Stimulated activated naive CD8-positive, alpha-beta T cell treated with anti-CD3 and anti-CD28 coated beads, Interleukin-15, Interleukin-2, amounts not matched to agents 100 U/mL and 50 U/mL, for 24 hours (primary cell): ENCODE data around the gene FBXW2.
"Not testable (repeated sequence)": the region's sequence is repeated elsewhere in the genome, so short reads cannot be mapped to it uniquely, and the experiment has no call there.

Experiments
- ATAC-seq: fragments of 150-1000 bp; cut with Tn5 transposase; one replicate; pipeline ENCODE4 v1.10.0; 2021
- DNase-seq: peaks from one replicate; pipeline ENCODE4 v3.0.0; 2021

FBXW2 gene

DNA sequence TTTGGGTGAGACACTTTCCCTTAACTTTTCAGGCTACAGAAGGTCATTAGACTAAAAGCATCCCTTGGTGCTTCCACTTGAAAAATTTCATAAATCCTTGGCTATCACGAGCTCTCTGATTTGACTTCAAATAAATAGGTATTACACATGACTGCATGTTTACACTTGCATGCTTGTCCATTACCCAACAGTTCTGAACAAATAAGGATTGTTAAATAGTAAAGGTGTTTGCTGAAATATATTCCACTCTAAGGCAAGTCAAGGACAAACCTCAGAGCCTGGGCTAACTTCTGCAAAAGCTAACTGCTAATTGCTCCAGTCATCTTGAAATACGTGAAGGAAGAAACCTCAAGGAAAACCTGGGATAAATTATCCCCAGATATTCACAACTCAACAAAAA, 14.5 kb downstream of the FBXW2 start:
- DNase-seq (no peak), ATAC-seq (no peak)

GRCh38 chr9:120777229-120777628, 16.0 kb downstream of the FBXW2 start:
- ATAC-seq (no peak), DNase-seq (no peak)

- ATAC-seq = no peak
- DNase-seq = no peak
Measured at GRCh38 chr9:120776788-120777187, 16.4 kb downstream of the FBXW2 start.

- ATAC-seq (no peak), DNase-seq (no peak)
Measured at GRCh38 chr9:120775859-120776258, 17.4 kb downstream of the FBXW2 start.

DNA sequence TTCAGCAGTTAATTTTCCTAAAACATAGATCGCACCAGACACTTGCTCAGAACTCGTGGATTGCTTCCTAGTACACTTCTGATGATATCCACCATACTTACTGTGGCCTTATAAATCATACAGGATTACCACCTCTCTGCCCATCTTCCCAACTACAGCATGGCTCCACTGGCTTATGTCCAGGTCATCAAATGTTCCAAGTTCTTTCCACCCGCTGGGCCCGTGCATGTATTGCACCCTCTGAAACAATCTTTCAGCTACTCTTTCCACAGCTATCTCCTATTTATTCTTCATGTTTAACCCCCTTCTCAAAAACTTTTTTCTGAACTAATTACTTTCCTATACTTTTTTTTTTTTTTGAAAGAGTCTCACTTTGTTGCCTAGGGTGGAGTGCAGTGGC, 18.5 kb downstream of the FBXW2 start:
- ATAC-seq = no peak
- no peak for DNase-seq

DNA sequence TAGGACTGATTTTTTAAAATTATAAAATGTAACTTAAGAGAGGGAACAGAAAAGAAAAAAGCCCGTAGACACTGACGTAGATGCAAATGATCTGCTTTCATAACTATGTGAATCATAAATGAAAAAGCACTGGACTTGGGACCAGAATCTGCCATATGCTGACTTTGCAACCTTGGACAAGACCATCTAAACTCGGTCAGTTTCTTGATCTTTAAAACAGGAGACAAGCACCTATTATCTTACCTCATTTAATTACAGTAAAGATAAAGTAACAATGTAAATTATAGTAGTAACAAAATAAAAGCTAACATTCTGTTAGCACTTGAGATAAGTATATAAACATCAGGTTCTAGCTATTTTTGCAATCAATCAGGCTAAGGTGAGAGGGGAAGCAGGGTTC, 20.0 kb downstream of the FBXW2 start:
- DNase-seq (no peak), ATAC-seq (no peak)

GRCh38 chr9:120770931-120771330, 22.3 kb downstream of the FBXW2 start:
- DNase-seq (no peak), ATAC-seq (no peak)

DNA sequence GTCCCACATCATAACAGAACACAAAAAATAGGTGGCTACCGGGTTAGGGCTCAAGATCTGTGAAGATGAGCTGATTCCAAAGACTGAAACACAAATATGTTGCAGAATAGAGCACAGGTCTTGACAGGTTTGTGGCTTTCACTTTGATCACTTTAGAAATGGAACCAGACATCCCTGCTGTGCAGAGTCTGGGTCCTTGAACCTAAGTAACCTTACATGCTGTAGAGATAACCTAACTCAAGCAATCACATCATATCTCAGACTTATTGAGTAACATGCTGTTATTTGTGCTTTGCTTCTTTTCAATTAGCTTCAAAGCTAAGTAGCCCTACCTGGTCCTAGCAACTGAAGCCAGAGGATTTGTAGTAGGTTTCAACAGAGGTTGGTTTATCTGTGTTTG, 24.3 kb downstream of the FBXW2 start:
- DNase-seq = no peak
- ATAC-seq = no peak

- DNase-seq = no peak
- ATAC-seq = no peak
Measured at GRCh38 chr9:120768247-120768646, 25.0 kb downstream of the FBXW2 start.

- no peak for ATAC-seq
- DNase-seq = no peak
Measured at GRCh38 chr9:120767451-120767850, 25.8 kb downstream of the FBXW2 start.

DNA sequence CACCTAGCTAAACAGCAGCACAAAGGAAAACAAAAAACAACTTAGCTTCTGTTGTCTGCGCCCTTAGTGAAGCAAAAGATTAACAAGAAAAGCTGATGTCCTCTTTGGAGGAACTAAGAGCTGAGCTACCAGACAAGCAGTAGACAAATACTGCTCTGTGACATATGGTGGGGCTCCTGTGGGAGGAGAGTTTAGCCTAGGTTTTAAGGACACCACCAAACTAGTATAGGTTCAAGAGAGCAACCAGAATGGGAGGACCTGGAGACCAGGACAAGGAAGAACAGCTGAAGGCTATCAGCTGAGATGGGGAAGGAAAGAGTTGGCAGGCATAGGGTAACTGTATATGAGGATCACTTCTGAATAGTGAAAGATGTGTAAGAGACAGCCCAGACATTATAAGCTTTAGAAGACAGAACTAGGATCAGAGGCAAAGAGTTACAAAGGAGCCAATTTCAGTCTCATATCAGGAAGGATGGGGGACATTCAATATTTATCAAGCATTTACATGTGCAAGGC, 27.2 kb downstream of the FBXW2 start:
- ATAC-seq = no peak
- DNase-seq = no peak

DNA sequence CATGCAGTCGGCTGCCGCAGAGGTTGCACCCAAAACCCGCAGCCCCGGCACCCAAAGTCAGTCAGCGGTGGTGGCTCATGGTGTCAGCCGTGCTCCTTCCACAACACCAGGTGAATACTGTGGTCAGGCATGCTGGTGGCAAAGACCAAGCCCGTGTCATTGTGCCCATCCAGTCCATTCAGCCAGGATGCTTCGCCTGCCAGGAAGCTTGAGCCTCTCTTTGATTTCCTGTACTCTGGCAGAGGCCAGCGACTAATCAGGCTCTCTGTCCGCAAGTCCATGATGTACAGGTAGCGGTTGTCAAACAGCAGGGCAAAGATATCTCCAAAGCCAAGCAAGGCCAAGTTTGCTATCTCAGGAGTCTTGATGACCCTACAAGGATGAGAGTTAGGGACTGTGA, 28.7 kb downstream of the FBXW2 start:
- ATAC-seq = no peak
- no peak for DNase-seq

GRCh38 chr9:120761006-120761405, 32.2 kb downstream of the FBXW2 start:
- DNase-seq (no peak), ATAC-seq (no peak)

- DNase-seq (no peak), ATAC-seq (no peak)
Measured at GRCh38 chr9:120759755-120760400, 33.3 kb downstream of the FBXW2 start.

- no peak for ATAC-seq
- no peak for DNase-seq
Measured at GRCh38 chr9:120758544-120758943, 34.7 kb downstream of the FBXW2 start.

DNA sequence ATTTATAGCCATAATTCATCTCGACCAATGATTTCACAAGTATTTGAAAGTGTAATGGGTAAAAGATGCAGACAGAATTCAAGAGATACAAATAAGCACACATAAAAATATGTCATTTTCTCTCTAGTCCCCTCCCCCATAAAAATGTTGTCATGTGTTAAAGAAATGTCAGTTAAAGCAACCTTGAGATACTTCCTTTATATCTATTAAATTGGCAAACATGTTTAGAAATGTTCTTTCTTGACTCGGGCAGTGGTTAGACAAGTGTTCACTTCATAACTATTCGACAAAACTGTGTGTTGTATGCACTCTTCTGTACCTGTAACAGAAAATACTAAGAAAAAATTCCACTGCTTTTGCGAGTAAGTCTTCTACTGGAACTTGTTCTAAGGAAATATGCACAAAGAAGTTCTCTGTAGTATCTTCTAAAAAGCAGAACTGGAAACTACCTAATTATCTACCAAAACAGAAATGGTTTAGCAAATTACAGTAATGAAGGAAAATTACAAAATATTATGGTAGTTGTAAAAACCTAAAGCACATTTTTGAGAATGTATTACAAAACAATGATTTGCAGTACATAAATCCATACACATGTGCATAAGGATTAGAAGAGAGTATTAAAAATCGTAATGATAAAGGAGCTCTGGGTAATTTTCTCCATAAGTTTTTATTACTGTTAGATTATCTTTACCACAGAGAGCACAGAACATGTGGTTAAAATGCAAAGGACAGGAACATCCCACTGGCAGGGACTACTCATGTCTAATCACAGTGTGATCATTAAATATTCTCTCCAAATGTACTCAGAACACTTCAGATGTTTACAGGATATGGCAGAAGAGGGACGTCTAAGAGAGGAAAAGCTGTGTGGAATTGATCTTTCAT, 35.9 kb downstream of the FBXW2 start:
- no peak for ATAC-seq

DNA sequence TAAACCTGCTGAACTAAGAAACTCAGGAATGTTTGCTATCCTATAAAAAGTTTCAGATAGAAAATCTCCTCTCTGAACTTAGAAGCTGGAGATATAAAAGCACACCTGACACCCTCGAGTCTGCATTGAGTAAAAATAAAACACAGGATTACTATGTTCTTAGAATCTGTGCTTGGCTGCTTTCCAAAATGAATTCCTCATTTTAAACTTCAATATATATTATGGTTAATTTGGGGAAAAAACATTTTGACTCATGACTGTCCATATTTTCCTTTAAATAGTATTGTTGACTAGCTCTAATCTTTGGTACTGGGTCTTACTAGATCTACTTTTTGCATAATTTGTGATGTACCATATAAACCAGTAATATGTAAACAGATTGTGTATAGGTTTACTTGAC, 36.7 kb downstream of the FBXW2 start:
- ATAC-seq (no peak), DNase-seq (no peak)

More for the DNA sequence above, 35.9 kb downstream of the FBXW2 start:
- DNase-seq = no peak

DNA sequence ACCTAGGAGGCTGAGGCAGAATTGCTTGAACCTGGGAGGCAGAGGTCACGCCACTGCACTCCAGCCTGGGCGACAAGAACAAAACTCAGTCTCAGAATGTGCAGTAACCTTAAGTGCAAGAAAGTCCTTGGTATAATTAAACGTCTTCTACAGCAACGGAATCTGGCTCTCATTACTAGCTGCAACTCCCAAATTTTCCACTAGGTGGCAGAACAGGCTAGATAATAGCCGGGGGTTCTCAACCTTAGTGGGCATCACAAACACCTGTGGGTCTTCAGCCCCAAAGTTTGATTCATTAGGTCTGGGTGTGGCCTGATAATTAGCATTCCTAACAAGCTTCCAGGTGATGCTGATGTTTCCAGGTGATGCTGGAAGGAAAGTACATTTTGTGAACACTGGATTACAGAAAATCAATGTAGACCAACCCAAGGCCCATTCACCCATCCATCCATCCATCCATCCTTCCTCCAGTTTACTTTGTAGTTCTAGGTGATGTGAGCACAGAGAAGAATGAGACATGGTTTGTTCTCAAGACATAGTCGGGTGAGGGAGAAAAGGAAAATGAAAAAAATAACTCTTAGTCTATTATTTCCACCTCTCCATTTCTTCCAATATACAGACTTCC, 37.3 kb downstream of the FBXW2 start:
- DNase-seq (peak; percentile 75), ATAC-seq (peak; percentile 73)

DNA sequence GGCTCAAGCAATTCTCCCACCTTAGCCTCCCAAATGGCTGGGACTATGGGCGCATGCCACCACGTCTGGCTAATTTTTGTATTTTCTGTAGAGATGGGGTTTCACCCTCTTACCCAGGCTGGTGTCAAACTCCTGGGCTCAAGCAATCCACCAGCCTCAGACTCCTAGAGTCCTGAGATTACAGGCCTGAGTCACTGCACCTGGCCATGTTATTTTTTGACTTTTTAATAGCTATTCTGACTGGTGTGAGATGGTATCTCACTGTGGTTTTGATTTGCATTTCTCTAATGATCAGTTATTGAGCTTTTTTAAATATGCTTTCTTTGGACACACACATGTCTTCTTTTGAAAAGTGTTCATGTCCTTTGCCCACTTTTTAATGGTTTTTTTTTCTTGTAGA, 38.2 kb downstream of the FBXW2 start:
- ATAC-seq (no peak), DNase-seq (no peak)

- ATAC-seq = no peak
Measured at GRCh38 chr9:120750421-120750820, 42.8 kb downstream of the FBXW2 start.

GRCh38 chr9:120746366-120746765, 46.9 kb downstream of the FBXW2 start:
- ATAC-seq, DNase-seq: not testable (repeated sequence)

More at GRCh38 chr9:120750421-120750820, 42.8 kb downstream of the FBXW2 start:
- no peak for DNase-seq

- ATAC-seq = no peak
Measured at GRCh38 chr9:120745278-120745677, 47.9 kb downstream of the FBXW2 start.

GRCh38 chr9:120742951-120743416, 50.2 kb downstream of the FBXW2 start:
- ATAC-seq (peak; percentile 91), DNase-seq (no peak)

More at GRCh38 chr9:120745278-120745677, 47.9 kb downstream of the FBXW2 start:
- DNase-seq = no peak
